ENCODE data around the gene ELAC2.

The ELAC2 gene

GRCh38 chr17:12967962-12968361 is 49.9 kb downstream of the ELAC2 start:
- no peak for TF ChIP-seq CTCF (IDR thresholded peaks at IDR 0.05; ENCODE audit: extremely low read depth, insufficient read depth, missing control alignments)
- in situ Hi-C loops (cut with MboI; ENCODE audit: low pct_unique_long_range_greater_than_20kb, low sequenced_read_pairs, unreplicated experiment): no loop called here
- DNase-seq (ENCODE audit: low spot score): no peak

DNA sequence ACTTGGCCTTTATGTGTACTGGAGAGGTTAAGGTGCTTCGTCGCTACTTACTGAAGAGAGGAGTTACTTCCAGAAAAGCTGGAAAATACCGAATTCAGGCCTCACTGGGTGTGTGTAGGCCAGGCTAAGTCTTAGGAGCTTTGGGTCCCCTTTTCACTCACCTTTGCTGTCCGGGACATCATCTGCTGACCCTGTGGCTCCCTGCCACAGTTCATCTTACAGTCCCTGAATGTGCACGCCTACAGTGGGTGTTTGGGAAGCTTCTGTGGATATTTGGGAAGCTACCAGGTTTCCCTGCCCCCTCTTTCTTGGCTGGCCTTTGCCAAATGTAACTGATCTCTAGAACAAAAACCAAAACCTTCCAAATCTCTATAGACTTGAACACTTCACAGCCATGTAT is 51.4 kb downstream of the ELAC2 start:
- in situ Hi-C loops (cut with MboI; ENCODE audit: low pct_unique_long_range_greater_than_20kb, low sequenced_read_pairs, unreplicated experiment): no loop called here
- no peak for DNase-seq (ENCODE audit: low spot score)
- TF ChIP-seq CTCF (IDR thresholded peaks at IDR 0.05; ENCODE audit: extremely low read depth, insufficient read depth, missing control alignments): no peak

DNA sequence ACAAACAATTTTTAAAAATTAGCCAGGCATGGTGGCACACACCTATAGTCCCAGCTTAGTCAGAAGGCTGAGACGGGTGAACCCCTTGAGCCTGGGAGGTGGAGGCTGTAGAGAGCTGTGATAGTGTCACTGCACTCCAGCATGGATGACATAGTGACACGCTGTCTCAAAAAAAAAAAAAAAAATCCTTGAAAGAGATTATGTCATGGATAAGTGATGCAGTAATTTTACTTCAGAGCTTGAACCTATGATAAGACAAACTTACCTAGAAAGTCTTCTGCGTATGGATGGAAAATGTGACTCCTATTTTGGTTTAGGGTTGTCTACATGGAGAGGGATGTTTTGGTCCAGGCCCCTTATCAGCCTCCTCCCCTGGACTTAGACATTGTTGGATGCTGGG is 51.8 kb downstream of the ELAC2 start:
- in situ Hi-C loops (cut with MboI; ENCODE audit: low pct_unique_long_range_greater_than_20kb, low sequenced_read_pairs, unreplicated experiment): no loop called here
- TF ChIP-seq CTCF (IDR thresholded peaks at IDR 0.05; ENCODE audit: extremely low read depth, insufficient read depth, missing control alignments): no peak
- DNase-seq (ENCODE audit: low spot score): no peak

DNA sequence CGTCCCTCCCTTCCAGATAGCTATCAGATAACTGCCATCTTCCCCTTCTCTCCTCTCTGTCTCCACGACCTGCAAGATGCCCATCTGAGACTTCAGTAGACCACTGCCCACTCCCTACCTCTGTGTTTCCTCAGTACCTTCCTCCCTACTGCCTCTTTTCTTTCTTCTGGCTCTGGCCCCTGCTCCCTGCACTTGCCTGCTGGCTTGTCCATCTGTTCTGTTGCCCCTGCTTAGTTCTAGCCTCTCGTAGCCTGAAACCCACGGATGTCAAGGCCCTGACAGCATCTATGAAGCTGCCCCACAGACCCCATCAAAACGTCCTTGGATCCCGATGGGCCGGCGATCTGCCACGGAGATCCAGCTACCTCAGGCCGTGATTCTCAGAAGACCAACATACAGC is 53.0 kb downstream of the ELAC2 start:
- in situ Hi-C loops (cut with MboI; ENCODE audit: low pct_unique_long_range_greater_than_20kb, low sequenced_read_pairs, unreplicated experiment): no loop called here
- TF ChIP-seq CTCF (IDR thresholded peaks at IDR 0.05; ENCODE audit: extremely low read depth, insufficient read depth, missing control alignments): no peak
- no peak for DNase-seq (ENCODE audit: low spot score)

GRCh38 chr17:12964162-12964561 is 53.7 kb downstream of the ELAC2 start:
- no peak for TF ChIP-seq CTCF (IDR thresholded peaks at IDR 0.05; ENCODE audit: extremely low read depth, insufficient read depth, missing control alignments)
- in situ Hi-C loops (cut with MboI; ENCODE audit: low pct_unique_long_range_greater_than_20kb, low sequenced_read_pairs, unreplicated experiment): no loop called here

GRCh38 chr17:12963505-12963904 is 54.3 kb downstream of the ELAC2 start:
- no peak for TF ChIP-seq CTCF (IDR thresholded peaks at IDR 0.05; ENCODE audit: extremely low read depth, insufficient read depth, missing control alignments)
- DNase-seq (ENCODE audit: low spot score): no peak
- in situ Hi-C loops (cut with MboI; ENCODE audit: low pct_unique_long_range_greater_than_20kb, low sequenced_read_pairs, unreplicated experiment): no loop called here

More at GRCh38 chr17:12964162-12964561, 53.7 kb downstream of the ELAC2 start:
- no peak for DNase-seq (ENCODE audit: low spot score)

- no peak for DNase-seq (ENCODE audit: low spot score)
- in situ Hi-C loops (cut with MboI; ENCODE audit: low pct_unique_long_range_greater_than_20kb, low sequenced_read_pairs, unreplicated experiment): no loop called here
- TF ChIP-seq CTCF (IDR thresholded peaks at IDR 0.05; ENCODE audit: extremely low read depth, insufficient read depth, missing control alignments): no peak
Observed at GRCh38 chr17:12961655-12962054, 56.2 kb downstream of the ELAC2 start.

Data from GM13977 (cell line).